ENCODE results near the gene P3H1. TPM values are rescaled to one million over a fixed set of nuclear protein-coding genes. Genes with fewer than 3 reads are reported as not detected.
A peak's percentile ranks its signal among the peaks of the same experiment; 100 is the strongest.

P3H1 gene
- polyA plus RNA-seq, 1 experiment = 156 TPM

DNA sequence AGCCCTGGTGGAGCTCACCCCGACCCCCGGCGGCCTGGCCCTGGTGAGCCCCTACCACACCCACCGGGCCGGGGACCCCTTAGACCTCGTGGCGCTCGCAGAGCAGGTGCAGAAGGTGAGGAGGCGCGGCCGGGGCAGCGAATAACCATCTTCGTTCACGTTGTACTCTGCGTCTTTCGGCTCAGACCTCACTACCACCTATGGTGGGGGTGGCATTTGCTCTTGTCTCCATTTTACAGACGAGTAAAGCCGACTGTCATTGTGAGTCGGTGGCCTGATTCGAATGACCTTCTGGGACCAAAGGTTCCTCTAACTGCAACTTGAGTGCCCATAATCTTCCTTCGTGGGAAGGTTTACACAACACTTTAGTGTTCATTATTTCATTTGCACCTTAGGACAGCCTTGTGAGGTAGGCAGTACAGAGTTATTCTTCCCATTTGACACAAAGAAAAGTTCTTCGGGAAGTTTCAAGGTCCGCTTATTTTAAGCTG, 727 bp upstream of the P3H1 start:
- TF ChIP-seq, protein P1, sequence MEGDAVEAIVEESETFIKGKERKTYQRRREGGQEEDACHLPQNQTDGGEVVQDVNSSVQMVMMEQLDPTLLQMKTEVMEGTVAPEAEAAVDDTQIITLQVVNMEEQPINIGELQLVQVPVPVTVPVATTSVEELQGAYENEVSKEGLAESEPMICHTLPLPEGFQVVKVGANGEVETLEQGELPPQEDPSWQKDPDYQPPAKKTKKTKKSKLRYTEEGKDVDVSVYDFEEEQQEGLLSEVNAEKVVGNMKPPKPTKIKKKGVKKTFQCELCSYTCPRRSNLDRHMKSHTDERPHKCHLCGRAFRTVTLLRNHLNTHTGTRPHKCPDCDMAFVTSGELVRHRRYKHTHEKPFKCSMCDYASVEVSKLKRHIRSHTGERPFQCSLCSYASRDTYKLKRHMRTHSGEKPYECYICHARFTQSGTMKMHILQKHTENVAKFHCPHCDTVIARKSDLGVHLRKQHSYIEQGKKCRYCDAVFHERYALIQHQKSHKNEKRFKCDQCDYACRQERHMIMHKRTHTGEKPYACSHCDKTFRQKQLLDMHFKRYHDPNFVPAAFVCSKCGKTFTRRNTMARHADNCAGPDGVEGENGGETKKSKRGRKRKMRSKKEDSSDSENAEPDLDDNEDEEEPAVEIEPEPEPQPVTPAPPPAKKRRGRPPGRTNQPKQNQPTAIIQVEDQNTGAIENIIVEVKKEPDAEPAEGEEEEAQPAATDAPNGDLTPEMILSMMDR (IDR thresholded peaks at IDR 0.05; ENCODE audit: low read depth, low read length) = no peak
- Histone ChIP-seq H3K27me3 (ENCODE audit: control insufficient read depth, insufficient read depth, low read length) (no peaks in the 10 kb centered on the region), H3K27ac (ENCODE audit: low read depth, low read length) (peak overlapping the region; percentile 52), H3K4me3 (ENCODE audit: low read depth, low read length) (peak overlapping the region; percentile 94), H3K9me3 (ENCODE audit: control insufficient read depth, insufficient read depth, low read length) (peaks cover 2% of the 10 kb centered on the region; the same call in 1 of the 2 replicates)
- ChIA-PET CTCF (interaction anchor here (0.8 to 2.2 kb wide), 9 partner anchors 11 to 306 kb away, joined by 3 to 10 read pairs (median 4); partner anchors contain the start of genes ERMAP and SVBP), POLR2A (interaction anchor here (1.0 to 2.4 kb wide), 6 partner anchors 15 to 306 kb away, joined by 3 to 32 read pairs (median 6); partner anchors contain the start of genes YBX1 and ZNF691)
- no peak for DNase-seq (ENCODE audit: low read depth, low spot score)

DNA sequence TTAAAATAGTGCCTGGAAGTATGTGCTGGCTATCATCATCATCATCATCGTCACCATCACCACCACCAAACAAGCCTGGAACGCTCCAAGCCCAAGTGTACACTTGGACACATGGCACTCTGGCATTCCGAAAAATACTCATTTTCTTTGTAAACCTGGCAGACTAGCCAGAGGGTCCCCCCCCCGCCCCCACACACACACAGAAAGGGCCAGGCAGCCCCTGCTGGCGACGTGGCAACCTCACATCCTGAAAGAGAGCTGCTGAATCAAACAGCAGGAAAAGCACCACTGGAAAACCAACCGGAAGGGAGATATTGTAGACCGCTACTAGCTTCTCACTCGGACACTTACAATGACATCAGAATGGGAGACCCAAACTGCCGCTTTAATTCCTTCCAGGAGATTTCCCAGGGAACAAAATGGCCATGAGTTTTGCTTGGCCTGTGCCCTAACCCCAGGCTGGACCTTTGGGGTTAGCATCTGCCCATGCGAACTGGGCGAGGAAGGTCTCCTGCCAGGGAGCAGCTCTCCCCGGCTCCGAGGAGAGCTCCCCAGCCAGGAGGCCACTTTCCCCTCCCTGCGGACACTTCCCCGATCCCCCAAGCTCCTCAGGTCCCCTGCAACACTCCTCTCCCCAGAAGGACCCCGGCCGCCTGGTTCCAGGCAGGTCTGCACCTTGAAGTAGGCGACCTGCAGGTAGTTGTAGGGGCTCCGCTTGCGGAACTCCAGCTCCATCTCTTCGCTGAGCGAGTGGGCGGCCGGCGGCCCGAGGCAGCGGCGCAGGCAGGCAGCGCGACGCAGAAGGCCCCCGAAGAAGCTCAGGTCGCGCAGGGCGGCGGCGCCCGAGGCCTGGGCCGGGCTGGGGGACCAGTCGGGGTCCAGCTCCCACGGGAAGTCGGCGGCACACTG, 742 bp downstream of the P3H1 start:
- no peaks in the 10 kb centered on the region for H3K27me3 ChIP-seq (ENCODE audit: control insufficient read depth, insufficient read depth, low read length)
- peak; percentile 64 for DNase-seq (ENCODE audit: low read depth, low spot score)
- CTCF ChIA-PET = interaction anchor here (0.5 to 2.1 kb wide), 29 partner anchors 9 to 1840 kb away, joined by 3 to 14 read pairs (median 5); partner anchors contain the start of genes ERMAP, SVBP, YBX1 and ZNF691
- POLR2A ChIA-PET = interaction anchor here (0.6 to 2.4 kb wide), 15 partner anchors 9 to 308 kb away, joined by 3 to 32 read pairs (median 4); partner anchors contain the start of genes YBX1 and ZNF691
- peaks cover 2% of the 10 kb centered on the region; the same call in 1 of the 2 replicates for H3K9me3 ChIP-seq (ENCODE audit: control insufficient read depth, insufficient read depth, low read length)
- TF ChIP-seq, protein P1 (IDR thresholded peaks at IDR 0.05; ENCODE audit: low read depth, low read length) = peak; percentile 63
- H3K27ac ChIP-seq (ENCODE audit: low read depth, low read length) = peak overlapping the region; percentile 87
- H3K4me3 ChIP-seq (ENCODE audit: low read depth, low read length) = peak overlapping the region; percentile 95

DNA sequence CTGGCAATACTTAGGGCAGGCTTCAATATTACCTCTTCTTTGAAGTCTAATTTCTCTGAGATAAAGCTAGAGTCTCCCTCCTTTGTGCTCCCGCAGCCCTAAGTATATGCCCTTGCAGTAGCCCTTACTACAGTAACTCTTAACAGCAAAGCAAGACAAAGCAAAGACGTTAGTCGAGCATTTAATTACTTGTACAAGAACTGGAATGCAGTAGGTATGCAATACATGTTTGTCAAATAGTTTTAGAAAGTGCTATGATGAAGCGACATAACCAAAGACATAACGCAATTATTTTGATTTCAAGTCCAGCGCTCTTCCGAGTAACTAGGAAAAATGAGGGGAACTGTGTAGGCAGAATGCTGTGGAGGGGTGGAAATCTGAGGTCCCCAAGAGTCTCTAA, 1.6 kb downstream of the P3H1 start:
- POLR2A ChIA-PET = interaction anchor here (1.1 to 2.4 kb wide), 4 partner anchors 12 to 185 kb away, joined by 4 to 32 read pairs (median 4); partner anchors contain the start of gene YBX1
- peaks cover 2% of the 10 kb centered on the region; the same call in 1 of the 2 replicates for H3K9me3 ChIP-seq (ENCODE audit: control insufficient read depth, insufficient read depth, low read length)
- H3K27ac ChIP-seq (ENCODE audit: low read depth, low read length) = peak overlapping the region; percentile 87
- CTCF ChIA-PET = interaction anchor here (0.5 to 2.1 kb wide), 5 partner anchors 11 to 308 kb away, joined by 3 to 14 read pairs (median 4); partner anchors contain the start of gene YBX1
- H3K27me3 ChIP-seq (ENCODE audit: control insufficient read depth, insufficient read depth, low read length) = no peaks in the 10 kb centered on the region
- no peak for DNase-seq (ENCODE audit: low read depth, low spot score)
- TF ChIP-seq, protein P1 (IDR thresholded peaks at IDR 0.05; ENCODE audit: low read depth, low read length) = no peak
- peak overlapping the region; percentile 95 for H3K4me3 ChIP-seq (ENCODE audit: low read depth, low read length)

DNA sequence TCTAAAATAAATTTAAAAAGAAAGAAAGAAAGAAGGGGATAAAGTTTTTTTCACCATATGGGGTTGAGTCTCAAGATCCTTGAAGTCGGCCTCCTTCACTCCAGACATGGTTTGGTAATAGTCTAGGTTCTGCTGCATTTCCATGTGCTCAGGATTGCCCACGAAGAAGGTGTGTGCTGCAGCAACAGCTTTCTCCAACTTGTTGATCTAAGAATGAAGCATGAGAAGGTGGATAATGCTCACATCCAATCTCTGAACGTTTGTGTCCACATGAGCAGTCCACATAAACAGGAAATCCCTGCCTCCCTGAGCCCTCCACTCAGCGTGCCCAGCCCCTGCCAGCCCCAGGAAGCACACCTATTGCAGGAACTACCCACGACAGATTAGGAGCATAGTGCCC, 4.6 kb downstream of the P3H1 start:
- ChIA-PET CTCF (interaction anchor here (0.9 to 1.8 kb wide), 4 partner anchors 15 to 184 kb away, joined by 3 to 5 read pairs (median 4); no protein-coding TSS in a partner anchor), POLR2A (no interaction called here)
- DNase-seq (ENCODE audit: low read depth, low spot score) = no peak

More for the DNA sequence above, 4.6 kb downstream of the P3H1 start:
- TF ChIP-seq, protein P1 (IDR thresholded peaks at IDR 0.05; ENCODE audit: low read depth, low read length) = no peak
- no peaks in the 10 kb centered on the region for H3K27me3 ChIP-seq (ENCODE audit: control insufficient read depth, insufficient read depth, low read length)
- no peak overlapping the region for H3K4me3 ChIP-seq (ENCODE audit: low read depth, low read length)
- H3K9me3 ChIP-seq (ENCODE audit: control insufficient read depth, insufficient read depth, low read length) = peaks cover 2% of the 10 kb centered on the region; the same call in 1 of the 2 replicates
- no peak overlapping the region for H3K27ac ChIP-seq (ENCODE audit: low read depth, low read length)
